ENCODE data around the gene DNLZ.

The DNLZ gene

GRCh38 chr9:136341769-136342168, 21.8 kb downstream of the DNLZ start:
- TF ChIP-seq GATA3 (IDR thresholded peaks at IDR 0.05; ENCODE audit: low read depth, low read length) (no peak), GATA2 (IDR thresholded peaks at IDR 0.05; ENCODE audit: low read depth, low read length) (no peak)

DNA sequence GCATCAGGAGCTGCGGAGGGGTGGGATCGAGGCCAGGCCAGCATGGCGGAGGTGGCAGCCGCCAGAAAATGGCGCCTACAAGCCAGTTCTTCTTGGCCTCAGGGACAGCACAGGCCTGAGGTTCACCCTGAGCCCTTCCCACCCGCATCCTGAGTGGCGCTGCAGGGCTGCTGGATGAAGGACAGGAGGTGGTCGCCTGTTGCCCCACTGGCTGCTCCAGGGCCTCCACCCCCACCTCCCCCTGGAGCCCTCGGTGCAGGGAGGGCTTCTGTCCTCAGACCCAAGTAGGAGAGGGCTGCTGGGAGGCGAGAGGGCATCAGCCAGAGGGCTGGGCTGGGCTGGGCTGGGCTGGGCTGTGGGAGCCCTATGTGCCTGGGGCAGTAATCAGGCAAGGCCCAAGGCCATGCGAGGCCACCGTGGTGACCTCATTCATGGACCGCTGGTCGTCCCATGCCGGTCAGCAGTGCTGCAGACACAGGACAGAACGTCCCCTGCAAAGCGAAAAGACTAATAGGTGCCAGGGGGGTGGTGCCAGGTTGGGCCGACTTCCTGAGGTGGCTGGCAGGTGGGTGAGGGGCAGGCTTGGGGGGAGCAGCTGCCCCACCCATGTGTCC, 22.4 kb downstream of the DNLZ start:
- TF ChIP-seq GATA2 (IDR thresholded peaks at IDR 0.05; ENCODE audit: low read depth, low read length) (no peak), GATA3 (IDR thresholded peaks at IDR 0.05; ENCODE audit: low read depth, low read length) (no peak)

GRCh38 chr9:136340356-136341041, 23.0 kb downstream of the DNLZ start:
- TF ChIP-seq GATA2 (IDR thresholded peaks at IDR 0.05; ENCODE audit: low read depth, low read length) (no peak), GATA3 (IDR thresholded peaks at IDR 0.05; ENCODE audit: low read depth, low read length) (no peak)

- TF ChIP-seq GATA2 (IDR thresholded peaks at IDR 0.05; ENCODE audit: low read depth, low read length) (no peak), GATA3 (IDR thresholded peaks at IDR 0.05; ENCODE audit: low read depth, low read length) (no peak)
Measured at GRCh38 chr9:136339958-136340310, 23.6 kb downstream of the DNLZ start.

DNA sequence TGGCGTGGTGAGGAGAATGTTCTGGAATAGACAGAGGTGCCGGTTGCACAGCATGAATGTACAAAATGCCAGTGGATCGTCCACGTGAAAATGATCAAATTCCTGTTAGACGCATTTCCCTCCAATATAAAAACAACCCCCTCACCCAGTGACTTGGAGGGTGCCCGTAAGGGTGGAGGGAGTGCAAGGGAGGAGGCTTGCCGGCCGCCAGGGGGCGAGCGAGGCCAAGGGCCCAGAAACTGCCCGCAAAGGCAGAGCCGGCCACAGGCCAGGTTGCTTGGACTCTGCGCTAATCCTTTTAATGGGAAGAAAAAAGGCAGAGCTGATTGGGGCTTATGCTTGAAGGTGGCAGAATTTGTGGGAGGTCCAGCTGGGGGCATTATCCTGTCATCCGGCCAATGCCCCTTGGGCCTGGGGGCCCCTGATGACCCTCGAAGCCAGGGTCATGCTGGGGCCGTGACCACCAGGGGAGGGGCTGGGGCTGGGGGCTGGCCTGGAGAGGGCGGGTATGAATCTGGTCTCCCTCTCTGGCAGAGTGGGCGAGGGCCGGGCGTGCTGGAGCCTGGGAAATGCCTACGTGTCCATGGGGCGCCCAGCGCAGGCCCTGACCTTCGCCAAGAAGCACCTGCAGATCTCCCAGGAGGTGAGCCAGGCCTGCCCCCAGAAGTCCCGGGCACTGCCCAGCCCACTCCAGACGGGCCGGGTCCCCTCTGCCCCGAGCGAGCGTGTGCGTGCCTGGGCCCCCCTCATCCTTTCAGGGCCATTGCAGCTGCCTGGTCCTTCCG, 24.2 kb downstream of the DNLZ start:
- TF ChIP-seq GATA3 (IDR thresholded peaks at IDR 0.05; ENCODE audit: low read depth, low read length) = no peak
- TF ChIP-seq GATA2 (IDR thresholded peaks at IDR 0.05; ENCODE audit: low read depth, low read length) = no peak

DNA sequence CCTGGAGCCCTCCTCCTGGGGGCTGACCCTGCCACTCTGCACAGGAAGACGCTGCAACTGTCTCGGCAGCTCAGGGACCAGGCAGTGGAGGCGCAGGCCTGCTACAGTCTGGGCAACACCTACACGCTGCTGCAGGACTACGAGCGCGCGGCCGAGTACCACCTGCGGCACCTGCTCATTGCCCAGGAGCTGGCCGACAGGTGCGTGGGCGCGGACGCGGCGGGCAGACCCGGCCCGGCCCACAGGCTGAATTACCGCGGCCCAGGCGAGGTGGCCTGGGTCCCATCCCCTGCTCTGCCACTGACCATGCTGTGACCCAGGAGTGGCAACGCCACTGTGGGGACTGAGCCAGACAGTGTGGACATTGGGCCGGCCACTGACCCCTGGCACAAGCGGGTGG, 25.0 kb downstream of the DNLZ start:
- TF ChIP-seq GATA3 (IDR thresholded peaks at IDR 0.05; ENCODE audit: low read depth, low read length) (no peak), GATA2 (IDR thresholded peaks at IDR 0.05; ENCODE audit: low read depth, low read length) (no peak)

- TF ChIP-seq GATA3 (IDR thresholded peaks at IDR 0.05; ENCODE audit: low read depth, low read length) (no peak), GATA2 (IDR thresholded peaks at IDR 0.05; ENCODE audit: low read depth, low read length) (no peak)
Measured at GRCh38 chr9:136337416-136338395, 25.8 kb downstream of the DNLZ start.

GRCh38 chr9:136336881-136337280, 26.7 kb downstream of the DNLZ start:
- no peak for TF ChIP-seq GATA3 (IDR thresholded peaks at IDR 0.05; ENCODE audit: low read depth, low read length)
- no peak for TF ChIP-seq GATA2 (IDR thresholded peaks at IDR 0.05; ENCODE audit: low read depth, low read length)

DNA sequence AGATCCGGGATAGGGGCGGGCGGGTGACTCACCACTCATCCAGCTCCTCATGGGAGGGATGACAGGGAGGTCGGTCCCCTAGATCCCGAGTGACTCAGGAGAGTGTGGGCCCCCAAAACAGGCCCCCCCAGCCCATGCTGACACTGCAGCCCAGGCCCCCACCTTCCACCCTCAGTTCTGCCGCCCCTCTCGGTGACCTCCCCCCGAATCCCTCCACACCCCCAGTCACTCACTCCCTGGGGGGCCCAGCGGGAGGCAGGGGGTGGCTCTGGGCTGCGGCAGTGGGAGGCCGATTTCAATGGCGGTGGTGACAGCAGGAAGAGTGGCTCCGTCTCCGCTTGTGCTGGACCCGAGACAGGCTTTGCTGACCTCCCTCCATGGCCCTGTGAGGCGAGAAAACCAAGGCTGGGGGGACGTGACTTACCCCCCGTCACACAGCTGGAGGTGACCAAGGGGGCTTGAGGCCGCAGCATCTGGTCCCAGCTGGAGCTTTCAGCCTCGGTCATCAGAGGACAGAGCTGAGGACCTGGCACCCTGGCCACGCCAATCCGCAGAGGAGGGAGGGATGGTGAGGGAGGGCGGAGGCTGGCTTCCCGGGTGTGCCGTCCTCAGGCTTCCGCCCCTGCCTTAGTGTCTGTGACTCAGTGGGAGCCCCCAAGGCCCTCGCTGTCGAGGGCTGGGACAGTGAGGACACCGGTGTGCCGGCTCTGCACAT, 27.2 kb downstream of the DNLZ start:
- no peak for TF ChIP-seq GATA2 (IDR thresholded peaks at IDR 0.05; ENCODE audit: low read depth, low read length)
- no peak for TF ChIP-seq GATA3 (IDR thresholded peaks at IDR 0.05; ENCODE audit: low read depth, low read length)

DNA sequence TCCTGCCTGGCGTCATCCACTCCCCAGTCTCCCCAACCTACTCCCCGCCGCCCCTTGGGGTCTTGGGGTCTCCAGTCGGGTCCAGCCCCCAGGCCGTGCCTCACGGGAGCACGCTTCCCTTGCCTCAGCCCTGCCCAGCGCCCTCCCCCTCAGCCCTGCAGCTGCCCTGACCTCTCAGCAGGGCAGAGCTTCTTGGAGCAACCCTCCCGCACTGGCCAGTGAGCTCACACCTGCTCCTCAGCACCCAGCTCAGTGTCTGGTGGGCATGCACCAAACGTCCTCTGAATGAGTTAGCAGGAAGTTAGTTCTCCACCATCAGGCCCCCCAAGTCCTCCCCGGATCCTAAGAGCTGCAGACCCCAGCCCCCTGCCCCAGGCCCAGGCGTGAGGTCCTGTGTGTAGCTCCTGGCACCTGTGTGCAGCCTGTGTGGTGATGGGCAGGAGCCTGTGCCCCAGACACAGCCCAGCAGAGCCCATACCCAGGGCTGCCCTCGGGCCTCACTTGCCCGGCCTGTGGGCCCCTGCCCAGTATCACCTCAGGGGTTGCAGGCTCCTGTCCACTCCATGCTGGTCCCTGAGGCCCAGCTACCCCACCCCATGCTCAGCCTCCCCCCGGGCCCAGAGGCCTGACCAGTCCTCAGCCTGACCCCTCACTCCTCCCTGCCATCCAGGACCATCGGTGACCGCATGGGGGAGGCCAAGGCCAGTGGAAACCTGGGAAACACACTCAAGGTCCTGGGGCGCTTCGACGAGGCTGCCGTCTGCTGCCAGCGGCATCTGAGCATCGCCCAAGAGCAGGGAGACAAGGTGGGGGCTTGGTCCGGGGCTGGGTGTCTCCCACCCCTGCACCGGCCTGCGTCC, 28.0 kb downstream of the DNLZ start:
- TF ChIP-seq GATA2 (IDR thresholded peaks at IDR 0.05; ENCODE audit: low read depth, low read length) (no peak), GATA3 (IDR thresholded peaks at IDR 0.05; ENCODE audit: low read depth, low read length) (no peak)

- TF ChIP-seq GATA2 (IDR thresholded peaks at IDR 0.05; ENCODE audit: low read depth, low read length) (no peak), GATA3 (IDR thresholded peaks at IDR 0.05; ENCODE audit: low read depth, low read length) (no peak)
Measured at GRCh38 chr9:136334541-136334940, 29.0 kb downstream of the DNLZ start.

DNA sequence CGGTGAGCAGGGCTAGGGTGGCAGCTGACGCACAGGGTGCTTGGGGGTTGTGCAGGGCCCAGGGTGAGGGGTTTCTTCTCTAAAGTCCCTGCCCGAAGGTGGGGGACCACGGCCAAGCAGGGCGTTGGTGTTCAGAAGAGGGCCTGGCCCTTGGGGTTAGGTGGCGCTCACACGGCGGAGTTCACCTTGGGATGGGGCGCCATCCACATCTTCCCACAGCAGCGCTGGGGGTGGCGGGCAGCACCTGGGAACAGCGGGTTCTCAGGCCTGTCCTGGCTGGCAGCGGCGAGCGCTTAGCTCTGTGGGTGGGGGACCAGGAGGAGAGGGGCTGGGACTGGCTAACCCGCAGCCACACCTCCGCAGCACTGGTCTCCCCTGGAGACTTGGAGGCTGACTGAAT, 30.1 kb downstream of the DNLZ start:
- no peak for TF ChIP-seq GATA2 (IDR thresholded peaks at IDR 0.05; ENCODE audit: low read depth, low read length)
- TF ChIP-seq GATA3 (IDR thresholded peaks at IDR 0.05; ENCODE audit: low read depth, low read length) = no peak

Data from SH-SY5Y (cell line).